Measurements from ENCODE around the gene ARVCF.

GRCh38 chr22:19980766-19981165 is 35.9 kb downstream of the ARVCF start:
- TF ChIP-seq HDAC2 (IDR thresholded peaks at IDR 0.05; ENCODE audit: borderline replicate concordance in 1 of 2, low read depth in 2 of 2, low read length in 2 of 2) (no peak), POLR2A (IDR thresholded peaks at IDR 0.05; ENCODE audit: control extremely low read depth in 1 of 2, low read depth in 2 of 2, low read length in 2 of 2) (no peak), ATF2 (IDR thresholded peaks at IDR 0.05; ENCODE audit: low read length) (no peak), MAFK (IDR thresholded peaks at IDR 0.05; ENCODE audit: low read depth, low read length) (no peak), EZH2 (IDR thresholded peaks at IDR 0.05; ENCODE audit: low read depth, low read length, severe bottlenecking) (no peak), BRCA1 (IDR thresholded peaks at IDR 0.05; ENCODE audit: low read depth, low read length) (no peak), GABPA (IDR thresholded peaks at IDR 0.05; ENCODE audit: borderline replicate concordance, insufficient read depth, low read length) (no peak), POLR2AphosphoS5 (IDR thresholded peaks at IDR 0.05; ENCODE audit: low read depth, low read length) (no peak)
- TF ChIP-seq, protein P1, sequence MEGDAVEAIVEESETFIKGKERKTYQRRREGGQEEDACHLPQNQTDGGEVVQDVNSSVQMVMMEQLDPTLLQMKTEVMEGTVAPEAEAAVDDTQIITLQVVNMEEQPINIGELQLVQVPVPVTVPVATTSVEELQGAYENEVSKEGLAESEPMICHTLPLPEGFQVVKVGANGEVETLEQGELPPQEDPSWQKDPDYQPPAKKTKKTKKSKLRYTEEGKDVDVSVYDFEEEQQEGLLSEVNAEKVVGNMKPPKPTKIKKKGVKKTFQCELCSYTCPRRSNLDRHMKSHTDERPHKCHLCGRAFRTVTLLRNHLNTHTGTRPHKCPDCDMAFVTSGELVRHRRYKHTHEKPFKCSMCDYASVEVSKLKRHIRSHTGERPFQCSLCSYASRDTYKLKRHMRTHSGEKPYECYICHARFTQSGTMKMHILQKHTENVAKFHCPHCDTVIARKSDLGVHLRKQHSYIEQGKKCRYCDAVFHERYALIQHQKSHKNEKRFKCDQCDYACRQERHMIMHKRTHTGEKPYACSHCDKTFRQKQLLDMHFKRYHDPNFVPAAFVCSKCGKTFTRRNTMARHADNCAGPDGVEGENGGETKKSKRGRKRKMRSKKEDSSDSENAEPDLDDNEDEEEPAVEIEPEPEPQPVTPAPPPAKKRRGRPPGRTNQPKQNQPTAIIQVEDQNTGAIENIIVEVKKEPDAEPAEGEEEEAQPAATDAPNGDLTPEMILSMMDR (IDR thresholded peaks at IDR 0.05; ENCODE audit: control extremely low read depth in 1 of 3, insufficient read depth in 1 of 3, low read depth in 1 of 3, low read length in 3 of 3) = no peak
